Measurements from ENCODE around the gene FER. TPM values are rescaled to one million over a fixed set of nuclear protein-coding genes. Genes with fewer than 3 reads are reported as not detected.

The FER gene
- polyA plus RNA-seq, 1 donor from 2014 or later, result 8.5 TPM

- no peaks in the 10 kb centered on the region for H4K20me1 ChIP-seq (ENCODE audit: insufficient read depth)
Observed at GRCh38 chr5:109125755-109126429, 378.2 kb downstream of the FER start.

DNA sequence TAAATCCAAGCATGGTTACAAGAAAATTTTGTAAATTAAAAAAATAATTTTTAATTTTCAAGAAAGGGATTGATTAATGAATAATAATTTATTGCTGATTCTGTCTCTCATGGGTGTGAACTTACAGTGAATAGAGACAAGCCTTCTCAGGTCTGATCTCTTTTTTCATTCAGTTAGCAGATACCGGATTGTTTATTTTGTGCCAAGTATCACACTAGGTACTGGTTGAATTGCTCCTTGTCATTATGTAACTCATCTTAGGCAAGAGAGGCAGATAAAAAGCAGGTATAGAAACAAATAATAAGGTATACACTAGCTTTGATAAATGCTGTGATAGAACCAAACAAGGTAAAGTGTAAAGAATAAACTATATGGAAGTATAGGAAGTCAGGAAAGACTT is 378.8 kb downstream of the FER start:
- Histone ChIP-seq H3F3A (ENCODE audit: insufficient read depth, low read length, poor library complexity, severe bottlenecking) (no peaks in the 10 kb centered on the region), H3K27ac (ENCODE audit: low read length) (no peak overlapping the region), H3K27me3 (ENCODE audit: insufficient read depth, low read depth, low read length) (no peaks in the 10 kb centered on the region), H2AFZ (ENCODE audit: low read depth, low read length) (no peak overlapping the region), H3K9me2 (ENCODE audit: insufficient read depth, low read length) (no peaks in the 10 kb centered on the region), H3K79me2 (replicated peaks; ENCODE audit: insufficient read depth, low read length) (no peaks in the 10 kb centered on the region), H3K4me3 (ENCODE audit: low read length) (no peak overlapping the region), H3K36me3 (ENCODE audit: insufficient read depth, low read length) (no peaks in the 10 kb centered on the region), H3K9me3 (ENCODE audit: low read length) (no peaks in the 10 kb centered on the region), H3K4me2 (ENCODE audit: low read length) (no peak overlapping the region), H3K9ac (ENCODE audit: low read length) (no peak overlapping the region), H4K20me1 (ENCODE audit: insufficient read depth) (no peaks in the 10 kb centered on the region)
- TF ChIP-seq POLR2AphosphoS5 (IDR thresholded peaks at IDR 0.05), result no peak
- no peak for TF ChIP-seq EP300 (conservative IDR thresholded peaks at IDR 0.05; ENCODE audit: poor library complexity, severe bottlenecking)
- no peak for TF ChIP-seq MXI1 (conservative IDR thresholded peaks at IDR 0.05; ENCODE audit: poor library complexity, severe bottlenecking)
- TF ChIP-seq, protein P1, sequence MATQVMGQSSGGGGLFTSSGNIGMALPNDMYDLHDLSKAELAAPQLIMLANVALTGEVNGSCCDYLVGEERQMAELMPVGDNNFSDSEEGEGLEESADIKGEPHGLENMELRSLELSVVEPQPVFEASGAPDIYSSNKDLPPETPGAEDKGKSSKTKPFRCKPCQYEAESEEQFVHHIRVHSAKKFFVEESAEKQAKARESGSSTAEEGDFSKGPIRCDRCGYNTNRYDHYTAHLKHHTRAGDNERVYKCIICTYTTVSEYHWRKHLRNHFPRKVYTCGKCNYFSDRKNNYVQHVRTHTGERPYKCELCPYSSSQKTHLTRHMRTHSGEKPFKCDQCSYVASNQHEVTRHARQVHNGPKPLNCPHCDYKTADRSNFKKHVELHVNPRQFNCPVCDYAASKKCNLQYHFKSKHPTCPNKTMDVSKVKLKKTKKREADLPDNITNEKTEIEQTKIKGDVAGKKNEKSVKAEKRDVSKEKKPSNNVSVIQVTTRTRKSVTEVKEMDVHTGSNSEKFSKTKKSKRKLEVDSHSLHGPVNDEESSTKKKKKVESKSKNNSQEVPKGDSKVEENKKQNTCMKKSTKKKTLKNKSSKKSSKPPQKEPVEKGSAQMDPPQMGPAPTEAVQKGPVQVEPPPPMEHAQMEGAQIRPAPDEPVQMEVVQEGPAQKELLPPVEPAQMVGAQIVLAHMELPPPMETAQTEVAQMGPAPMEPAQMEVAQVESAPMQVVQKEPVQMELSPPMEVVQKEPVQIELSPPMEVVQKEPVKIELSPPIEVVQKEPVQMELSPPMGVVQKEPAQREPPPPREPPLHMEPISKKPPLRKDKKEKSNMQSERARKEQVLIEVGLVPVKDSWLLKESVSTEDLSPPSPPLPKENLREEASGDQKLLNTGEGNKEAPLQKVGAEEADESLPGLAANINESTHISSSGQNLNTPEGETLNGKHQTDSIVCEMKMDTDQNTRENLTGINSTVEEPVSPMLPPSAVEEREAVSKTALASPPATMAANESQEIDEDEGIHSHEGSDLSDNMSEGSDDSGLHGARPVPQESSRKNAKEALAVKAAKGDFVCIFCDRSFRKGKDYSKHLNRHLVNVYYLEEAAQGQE (IDR thresholded peaks at IDR 0.05; ENCODE audit: borderline replicate concordance), result no peak
- TF ChIP-seq EZH2 (IDR thresholded peaks at IDR 0.05; ENCODE audit: borderline replicate concordance, insufficient read depth, low read length, poor library complexity, severe bottlenecking), result no peak
- no peak for TF ChIP-seq SMC3 (conservative IDR thresholded peaks at IDR 0.05; ENCODE audit: poor library complexity)
- TF ChIP-seq RAD21 (conservative IDR thresholded peaks at IDR 0.05), result no peak
- no peak for TF ChIP-seq CTCF (IDR thresholded peaks at IDR 0.05; ENCODE audit: poor library complexity, severe bottlenecking)

More at GRCh38 chr5:109125755-109126429, 378.2 kb downstream of the FER start:
- Histone ChIP-seq H3K9ac (ENCODE audit: low read length) (no peak overlapping the region), H2AFZ (ENCODE audit: low read depth, low read length) (no peak overlapping the region), H3K27ac (ENCODE audit: low read length) (no peak overlapping the region), H3F3A (ENCODE audit: insufficient read depth, low read length, poor library complexity, severe bottlenecking) (no peaks in the 10 kb centered on the region), H3K4me2 (ENCODE audit: low read length) (no peak overlapping the region), H3K27me3 (ENCODE audit: insufficient read depth, low read depth, low read length) (no peaks in the 10 kb centered on the region), H3K4me3 (ENCODE audit: low read length) (no peak overlapping the region), H3K9me3 (ENCODE audit: low read length) (no peaks in the 10 kb centered on the region), H3K79me2 (replicated peaks; ENCODE audit: insufficient read depth, low read length) (no peaks in the 10 kb centered on the region), H3K36me3 (ENCODE audit: insufficient read depth, low read length) (no peaks in the 10 kb centered on the region), H3K9me2 (ENCODE audit: insufficient read depth, low read length) (no peaks in the 10 kb centered on the region)
- TF ChIP-seq POLR2AphosphoS5 (IDR thresholded peaks at IDR 0.05) (no peak), SMC3 (conservative IDR thresholded peaks at IDR 0.05; ENCODE audit: poor library complexity) (no peak), RAD21 (conservative IDR thresholded peaks at IDR 0.05) (no peak), EP300 (conservative IDR thresholded peaks at IDR 0.05; ENCODE audit: poor library complexity, severe bottlenecking) (no peak), CTCF (IDR thresholded peaks at IDR 0.05; ENCODE audit: poor library complexity, severe bottlenecking) (no peak), TAF1 (IDR thresholded peaks at IDR 0.05; ENCODE audit: low read depth) (no peak), MXI1 (conservative IDR thresholded peaks at IDR 0.05; ENCODE audit: poor library complexity, severe bottlenecking) (no peak), EZH2 (IDR thresholded peaks at IDR 0.05; ENCODE audit: borderline replicate concordance, insufficient read depth, low read length, poor library complexity, severe bottlenecking) (no peak)
- TF ChIP-seq, protein P1 (IDR thresholded peaks at IDR 0.05; ENCODE audit: borderline replicate concordance), result no peak
